ENCODE data around the gene RNU5B-1.

DNA sequence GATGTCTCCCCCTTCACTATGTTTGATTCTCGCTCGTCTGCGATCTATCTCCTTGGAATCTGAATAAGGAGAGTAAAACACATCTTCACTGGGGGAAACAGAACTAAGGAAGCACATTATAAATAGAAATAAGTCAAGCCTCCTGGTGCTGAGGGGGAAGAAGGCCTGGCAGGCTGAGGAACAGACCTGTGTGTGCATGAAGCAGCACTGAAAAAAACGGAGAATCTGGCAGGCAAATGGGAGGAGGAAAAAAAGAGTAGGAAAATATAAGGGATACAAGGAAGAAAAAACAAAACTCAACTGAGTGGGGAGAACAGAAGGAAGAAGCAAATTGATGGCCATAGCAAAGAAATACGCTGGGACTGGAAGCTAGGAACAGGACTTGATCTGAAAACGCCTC, 43.5 kb upstream of the RNU5B-1 start:
- TF ChIP-seq CTCF (IDR thresholded peaks at IDR 0.05; ENCODE audit: low read depth, low read length) (no peak), EZH2phosphoT487 (IDR thresholded peaks at IDR 0.05; ENCODE audit: low read depth) (no peak)

All from OCI-LY3 (cell line).